SK-N-SH treated with all-trans-retinoic acid at 6 μM for 48 hours (cell line): ENCODE results near the gene ADGRV1.

Experiments
- ARNTL ChIP-seq: fragments of 450-650 bp; formaldehyde crosslinking; IDR thresholded peaks from 2 replicates; pipeline ENCODE4 v1.5.0; 2020; ENCODE audit warnings: low read depth, mild to moderate bottlenecking, moderate library complexity, borderline replicate concordance
- CSDC2 ChIP-seq: fragments of 250-450 bp; sonication (Bioruptor Pico); IDR thresholded peaks from 2 replicates; pipeline ENCODE4 v1.5.0; 2020; ENCODE audit warnings: mild to moderate bottlenecking, moderate library complexity
- GLIS3 ChIP-seq: fragments of 250-450 bp; sonication (Bioruptor Pico); IDR thresholded peaks from 2 replicates; pipeline ENCODE4 v1.5.0; 2020; ENCODE audit warnings: mild to moderate bottlenecking, moderate library complexity
- PATZ1 ChIP-seq: fragments of 250-450 bp; sonication (Bioruptor Pico); IDR thresholded peaks from 2 replicates; pipeline ENCODE4 v1.8.0; 2020; ENCODE audit warnings: mild to moderate bottlenecking, moderate library complexity, borderline replicate concordance
- PPARA ChIP-seq: fragments of 250-450 bp; sonication (Bioruptor Pico); IDR thresholded peaks from 2 replicates; pipeline ENCODE4 v1.5.0; 2020; ENCODE audit warnings: mild to moderate bottlenecking, borderline replicate concordance
- RARB ChIP-seq: fragments of 250-450 bp; sonication (Bioruptor Pico); IDR thresholded peaks from 2 replicates; pipeline ENCODE4 v1.8.0; 2021; ENCODE audit warnings: mild to moderate bottlenecking, moderate library complexity
- SNAI2 ChIP-seq: fragments of 250-450 bp; sonication (Bioruptor Pico); IDR thresholded peaks from 2 replicates; pipeline ENCODE4 v1.5.0; 2020; ENCODE audit warnings: mild to moderate bottlenecking, moderate library complexity
- ZC3H10 ChIP-seq: fragments of 250-450 bp; sonication (Bioruptor Pico); IDR thresholded peaks from 2 replicates; pipeline ENCODE4 v1.5.1; 2021; ENCODE audit warnings: mild to moderate bottlenecking, moderate library complexity
- ZFP3 ChIP-seq: fragments of 250-450 bp; sonication (Bioruptor Pico); IDR thresholded peaks from 2 replicates; pipeline ENCODE4 v1.5.0; 2020; ENCODE audit warnings: mild to moderate bottlenecking, moderate library complexity
- ZNF70 ChIP-seq: fragments of 450-650 bp; formaldehyde crosslinking; IDR thresholded peaks from 2 replicates; pipeline ENCODE4 v1.5.0; 2020; ENCODE audit warnings: mild to moderate bottlenecking, moderate library complexity
- ZNF8 ChIP-seq: fragments of 450-650 bp; formaldehyde crosslinking; IDR thresholded peaks from 2 replicates; pipeline ENCODE4 v1.5.0; 2020; ENCODE audit warnings: mild to moderate bottlenecking, moderate library complexity
- TF ChIP-seq, protein P1 (sequence below): fragments of 250-450 bp; sonication (Bioruptor Pico); IDR thresholded peaks from 2 replicates; pipeline ENCODE4 v1.5.1; 2020; ENCODE audit warnings: low read depth, mild to moderate bottlenecking, moderate library complexity
- TF ChIP-seq, protein P2 (sequence below): fragments of 250-450 bp; sonication (Bioruptor Pico); IDR thresholded peaks from 2 replicates; pipeline ENCODE4 v1.5.0; 2020; ENCODE audit warnings: mild to moderate bottlenecking, moderate library complexity

DNA sequence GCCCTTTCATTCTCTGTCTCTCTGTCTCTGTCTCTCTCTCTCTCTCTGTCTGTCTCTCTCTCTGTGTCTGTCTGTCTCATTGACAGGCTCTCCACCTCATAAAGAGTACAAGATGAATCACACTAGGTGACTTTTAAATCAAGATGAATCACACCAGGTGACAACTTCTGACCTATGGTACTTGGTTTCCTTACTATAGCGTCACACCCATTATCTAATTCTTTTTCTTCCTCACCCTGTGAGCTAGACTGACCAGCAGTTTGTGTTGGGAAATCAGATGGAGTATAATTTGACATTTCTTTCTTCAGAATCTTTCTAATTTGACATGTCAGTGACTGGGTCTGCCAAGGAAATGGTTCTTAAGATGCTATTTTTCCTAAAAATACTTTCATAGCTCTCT is 591.6 kb downstream of the ADGRV1 start:
- no peak for TF ChIP-seq GLIS3 (CRISPR knock-in tag)
- no peak for TF ChIP-seq ZNF70 (CRISPR knock-in tag)
- no peak for TF ChIP-seq PATZ1 (CRISPR knock-in tag)
- no peak for TF ChIP-seq ZFP3 (CRISPR knock-in tag)
- TF ChIP-seq ARNTL (CRISPR knock-in tag): no peak
- TF ChIP-seq, protein P1, sequence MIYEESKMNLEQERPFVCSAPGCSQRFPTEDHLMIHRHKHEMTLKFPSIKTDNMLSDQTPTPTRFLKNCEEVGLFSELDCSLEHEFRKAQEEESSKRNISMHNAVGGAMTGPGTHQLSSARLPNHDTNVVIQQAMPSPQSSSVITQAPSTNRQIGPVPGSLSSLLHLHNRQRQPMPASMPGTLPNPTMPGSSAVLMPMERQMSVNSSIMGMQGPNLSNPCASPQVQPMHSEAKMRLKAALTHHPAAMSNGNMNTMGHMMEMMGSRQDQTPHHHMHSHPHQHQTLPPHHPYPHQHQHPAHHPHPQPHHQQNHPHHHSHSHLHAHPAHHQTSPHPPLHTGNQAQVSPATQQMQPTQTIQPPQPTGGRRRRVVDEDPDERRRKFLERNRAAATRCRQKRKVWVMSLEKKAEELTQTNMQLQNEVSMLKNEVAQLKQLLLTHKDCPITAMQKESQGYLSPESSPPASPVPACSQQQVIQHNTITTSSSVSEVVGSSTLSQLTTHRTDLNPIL (CRISPR knock-in tag): no peak
- TF ChIP-seq, protein P2, sequence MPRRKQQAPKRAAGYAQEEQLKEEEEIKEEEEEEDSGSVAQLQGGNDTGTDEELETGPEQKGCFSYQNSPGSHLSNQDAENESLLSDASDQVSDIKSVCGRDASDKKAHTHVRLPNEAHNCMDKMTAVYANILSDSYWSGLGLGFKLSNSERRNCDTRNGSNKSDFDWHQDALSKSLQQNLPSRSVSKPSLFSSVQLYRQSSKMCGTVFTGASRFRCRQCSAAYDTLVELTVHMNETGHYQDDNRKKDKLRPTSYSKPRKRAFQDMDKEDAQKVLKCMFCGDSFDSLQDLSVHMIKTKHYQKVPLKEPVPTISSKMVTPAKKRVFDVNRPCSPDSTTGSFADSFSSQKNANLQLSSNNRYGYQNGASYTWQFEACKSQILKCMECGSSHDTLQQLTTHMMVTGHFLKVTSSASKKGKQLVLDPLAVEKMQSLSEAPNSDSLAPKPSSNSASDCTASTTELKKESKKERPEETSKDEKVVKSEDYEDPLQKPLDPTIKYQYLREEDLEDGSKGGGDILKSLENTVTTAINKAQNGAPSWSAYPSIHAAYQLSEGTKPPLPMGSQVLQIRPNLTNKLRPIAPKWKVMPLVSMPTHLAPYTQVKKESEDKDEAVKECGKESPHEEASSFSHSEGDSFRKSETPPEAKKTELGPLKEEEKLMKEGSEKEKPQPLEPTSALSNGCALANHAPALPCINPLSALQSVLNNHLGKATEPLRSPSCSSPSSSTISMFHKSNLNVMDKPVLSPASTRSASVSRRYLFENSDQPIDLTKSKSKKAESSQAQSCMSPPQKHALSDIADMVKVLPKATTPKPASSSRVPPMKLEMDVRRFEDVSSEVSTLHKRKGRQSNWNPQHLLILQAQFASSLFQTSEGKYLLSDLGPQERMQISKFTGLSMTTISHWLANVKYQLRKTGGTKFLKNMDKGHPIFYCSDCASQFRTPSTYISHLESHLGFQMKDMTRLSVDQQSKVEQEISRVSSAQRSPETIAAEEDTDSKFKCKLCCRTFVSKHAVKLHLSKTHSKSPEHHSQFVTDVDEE: no peak
- no peak for TF ChIP-seq CSDC2 (CRISPR knock-in tag)
- no peak for TF ChIP-seq ZNF8 (CRISPR knock-in tag)
- TF ChIP-seq ZC3H10 (CRISPR knock-in tag): no peak
- TF ChIP-seq SNAI2 (CRISPR knock-in tag): no peak
- TF ChIP-seq PPARA: no peak
- TF ChIP-seq RARB (CRISPR knock-in tag): no peak
